Panc1 (cell line): Measurements from ENCODE around the gene PNLIPRP3. TPM values are rescaled to one million over a fixed set of nuclear protein-coding genes. Genes with fewer than 3 reads are reported as not detected.

Experiments
- ATAC-seq: fragments of 200-7000 bp; cut with Tn5 transposase; 2 replicates; pipeline ENCODE4 v1.9.1; 2020; ENCODE audit warnings: mild to moderate bottlenecking, moderate library complexity
- BruUV-seq: library from RNA; stranded (reverse); fragments of 400-500 nt; replicated peaks from 2 replicates; lab custom pipeline; 2021; lab: Mats Ljungman, UMichigan
- CTCF ChIA-PET: fragments of 300-600 bp; sonication (Branson Sonifier 250); formaldehyde crosslinking; loops from one replicate; lab custom pipeline; 2022; ENCODE audit warnings: antibody characterized with exemption; lab: Charles Lee
- POLR2A ChIA-PET: fragments of 300-600 bp; sonication (Branson Sonifier 250); formaldehyde crosslinking; loops from one replicate; lab custom pipeline; 2022; ENCODE audit warnings: antibody characterized with exemption; lab: Charles Lee
- DNase-seq: peaks from one replicate; pipeline ENCODE4 v3.0.0-alpha.2; 2010; ENCODE audit warnings: low read depth, low spot score
- H3K27ac ChIP-seq: 2 replicates; pipeline ENCODE4 v1.5.1; 2011; ENCODE audit warnings: mild to moderate bottlenecking, low read length, inconsistent platforms
- H3K27me3 ChIP-seq: fragments of 200-500 bp; sonication (Bioruptor generic); 2 replicates; pipeline ENCODE4 v1.6.0; 2014; ENCODE audit warnings: low read length, inconsistent platforms; ENCODE audit not compliant: control insufficient read depth, insufficient read depth
- H3K36me3 ChIP-seq: fragments of 200-500 bp; sonication (Bioruptor generic); 2 replicates; pipeline ENCODE4 v1.5.1; 2014; ENCODE audit warnings: inconsistent platforms, mild to moderate bottlenecking, low read length, moderate library complexity; ENCODE audit not compliant: control insufficient read depth, insufficient read depth
- H3K4me1 ChIP-seq: 2 replicates; pipeline ENCODE4 v1.5.1; 2011; ENCODE audit warnings: inconsistent platforms, mild to moderate bottlenecking, low read length, moderate library complexity; ENCODE audit not compliant: control insufficient read depth, insufficient read depth
- H3K4me3 ChIP-seq, 2 experiments: 2 replicates each; pipeline ENCODE4 v1.5.1; 2011 to 2012; ENCODE audit warnings: low read depth in 2 of 2, low read length in 2 of 2, mild to moderate bottlenecking in 2 of 2, inconsistent platforms in 1 of 2, moderate library complexity in 1 of 2
- H3K9me3 ChIP-seq: fragments of 200-500 bp; sonication (Bioruptor generic); 2 replicates; pipeline ENCODE4 v1.5.1; 2014; ENCODE audit warnings: low read depth, mild to moderate bottlenecking, inconsistent platforms, low read length, moderate library complexity; ENCODE audit not compliant: control insufficient read depth, insufficient read depth
- POLR2AphosphoS5 ChIP-seq: IDR thresholded peaks from 2 replicates; pipeline ENCODE4 v1.6.1; 2012; ENCODE audit warnings: mild to moderate bottlenecking, low read depth, low read length, moderate library complexity
- SIN3A ChIP-seq: IDR thresholded peaks from 2 replicates; pipeline ENCODE4 v1.6.1; 2012; ENCODE audit warnings: low read depth, mild to moderate bottlenecking, low read length, moderate library complexity, borderline replicate concordance; ENCODE audit not compliant: insufficient read depth
- TCF7L2 ChIP-seq: IDR thresholded peaks from 2 replicates; pipeline ENCODE4 v1.6.1; 2011; ENCODE audit warnings: mild to moderate bottlenecking, low read depth, low read length, inconsistent platforms
- in situ Hi-C: cut with HindIII; loops from 2 replicates; pipeline ENCODE4 v1.10.0; 2016; ENCODE audit warnings: low sequenced_read_pairs, low pct_unique_long_range_greater_than_20kb
- intact Hi-C: fragments of 100-400 bp; cut with micrococcal nuclease; formaldehyde crosslinking; loops from one replicate; pipeline ENCODE4 v1.10.0; 2022; ENCODE audit not compliant: unreplicated experiment
- total RNA-seq: library from RNA; stranded (reverse); gene quantifications from one replicate; pipeline ENCODE4 v1.2.1, GENCODE V29; 2021; ENCODE audit not compliant: unreplicated experiment
- TF ChIP-seq, protein P1 (sequence below), 2 experiments: IDR thresholded peaks; 2 replicates each; pipeline ENCODE4 v1.6.1; 2011 to 2012; ENCODE audit warnings: low read depth in 2 of 2, control low read depth in 1 of 2, low read length in 1 of 2, mild to moderate bottlenecking in 1 of 2, moderate library complexity in 1 of 2; ENCODE audit not compliant: insufficient read depth in 1 of 2
- TF ChIP-seq, protein P2 (sequence below): fragments of 450-650 bp; IDR thresholded peaks from 2 replicates; pipeline ENCODE4 v1.5.1; 2017; ENCODE audit warnings: mild to moderate bottlenecking

PNLIPRP3 gene
- total RNA-seq, 1 experiment from 2014 or later, result not detected

DNA sequence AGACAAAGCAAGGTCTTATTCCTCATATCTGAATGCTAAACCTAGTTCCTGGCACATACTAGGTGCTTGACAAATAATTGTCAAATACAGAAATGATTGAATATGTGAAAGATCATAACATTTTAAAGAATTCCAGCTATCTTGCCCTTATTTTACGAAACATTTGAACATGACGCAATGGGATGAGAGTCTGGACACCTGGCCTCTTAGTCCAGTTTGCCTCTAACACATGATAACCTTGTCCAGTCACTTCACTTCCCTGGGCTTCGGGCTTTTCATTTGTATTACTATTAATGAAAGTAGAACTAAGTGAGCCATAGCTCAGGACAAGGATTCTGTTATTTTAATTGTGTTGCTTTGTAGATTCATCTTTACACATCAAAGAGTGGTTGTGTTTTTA lies 32.6 kb downstream of the PNLIPRP3 start:
- peaks cover 15% of the 10 kb centered on the region for H3K27me3 ChIP-seq
- H3K9me3 ChIP-seq, result no peaks in the 10 kb centered on the region
- in situ Hi-C loops, result no loop called here
- CTCF ChIA-PET, result no interaction called here
- intact Hi-C loops, result no loop called here
- TF ChIP-seq, protein P1, sequence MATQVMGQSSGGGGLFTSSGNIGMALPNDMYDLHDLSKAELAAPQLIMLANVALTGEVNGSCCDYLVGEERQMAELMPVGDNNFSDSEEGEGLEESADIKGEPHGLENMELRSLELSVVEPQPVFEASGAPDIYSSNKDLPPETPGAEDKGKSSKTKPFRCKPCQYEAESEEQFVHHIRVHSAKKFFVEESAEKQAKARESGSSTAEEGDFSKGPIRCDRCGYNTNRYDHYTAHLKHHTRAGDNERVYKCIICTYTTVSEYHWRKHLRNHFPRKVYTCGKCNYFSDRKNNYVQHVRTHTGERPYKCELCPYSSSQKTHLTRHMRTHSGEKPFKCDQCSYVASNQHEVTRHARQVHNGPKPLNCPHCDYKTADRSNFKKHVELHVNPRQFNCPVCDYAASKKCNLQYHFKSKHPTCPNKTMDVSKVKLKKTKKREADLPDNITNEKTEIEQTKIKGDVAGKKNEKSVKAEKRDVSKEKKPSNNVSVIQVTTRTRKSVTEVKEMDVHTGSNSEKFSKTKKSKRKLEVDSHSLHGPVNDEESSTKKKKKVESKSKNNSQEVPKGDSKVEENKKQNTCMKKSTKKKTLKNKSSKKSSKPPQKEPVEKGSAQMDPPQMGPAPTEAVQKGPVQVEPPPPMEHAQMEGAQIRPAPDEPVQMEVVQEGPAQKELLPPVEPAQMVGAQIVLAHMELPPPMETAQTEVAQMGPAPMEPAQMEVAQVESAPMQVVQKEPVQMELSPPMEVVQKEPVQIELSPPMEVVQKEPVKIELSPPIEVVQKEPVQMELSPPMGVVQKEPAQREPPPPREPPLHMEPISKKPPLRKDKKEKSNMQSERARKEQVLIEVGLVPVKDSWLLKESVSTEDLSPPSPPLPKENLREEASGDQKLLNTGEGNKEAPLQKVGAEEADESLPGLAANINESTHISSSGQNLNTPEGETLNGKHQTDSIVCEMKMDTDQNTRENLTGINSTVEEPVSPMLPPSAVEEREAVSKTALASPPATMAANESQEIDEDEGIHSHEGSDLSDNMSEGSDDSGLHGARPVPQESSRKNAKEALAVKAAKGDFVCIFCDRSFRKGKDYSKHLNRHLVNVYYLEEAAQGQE (IDR thresholded peaks at IDR 0.05; ENCODE audit: insufficient read depth in 1 of 2, low read depth in 2 of 2, low read length in 1 of 2), result no peak
- TF ChIP-seq TCF7L2 (no peak), SIN3A (no peak), POLR2AphosphoS5 (no peak)
- TF ChIP-seq, protein P2, sequence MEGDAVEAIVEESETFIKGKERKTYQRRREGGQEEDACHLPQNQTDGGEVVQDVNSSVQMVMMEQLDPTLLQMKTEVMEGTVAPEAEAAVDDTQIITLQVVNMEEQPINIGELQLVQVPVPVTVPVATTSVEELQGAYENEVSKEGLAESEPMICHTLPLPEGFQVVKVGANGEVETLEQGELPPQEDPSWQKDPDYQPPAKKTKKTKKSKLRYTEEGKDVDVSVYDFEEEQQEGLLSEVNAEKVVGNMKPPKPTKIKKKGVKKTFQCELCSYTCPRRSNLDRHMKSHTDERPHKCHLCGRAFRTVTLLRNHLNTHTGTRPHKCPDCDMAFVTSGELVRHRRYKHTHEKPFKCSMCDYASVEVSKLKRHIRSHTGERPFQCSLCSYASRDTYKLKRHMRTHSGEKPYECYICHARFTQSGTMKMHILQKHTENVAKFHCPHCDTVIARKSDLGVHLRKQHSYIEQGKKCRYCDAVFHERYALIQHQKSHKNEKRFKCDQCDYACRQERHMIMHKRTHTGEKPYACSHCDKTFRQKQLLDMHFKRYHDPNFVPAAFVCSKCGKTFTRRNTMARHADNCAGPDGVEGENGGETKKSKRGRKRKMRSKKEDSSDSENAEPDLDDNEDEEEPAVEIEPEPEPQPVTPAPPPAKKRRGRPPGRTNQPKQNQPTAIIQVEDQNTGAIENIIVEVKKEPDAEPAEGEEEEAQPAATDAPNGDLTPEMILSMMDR, result no peak
- no peak overlapping the region for H3K4me3 ChIP-seq
- DNase-seq (no peak), ATAC-seq (no peak)
- no TSS peak for BruUV-seq
- H3K27ac ChIP-seq, result no peak overlapping the region
- POLR2A ChIA-PET, result no interaction called here
- no peaks in the 10 kb centered on the region for H3K36me3 ChIP-seq
- no peaks in the 10 kb centered on the region for H3K4me1 ChIP-seq

DNA sequence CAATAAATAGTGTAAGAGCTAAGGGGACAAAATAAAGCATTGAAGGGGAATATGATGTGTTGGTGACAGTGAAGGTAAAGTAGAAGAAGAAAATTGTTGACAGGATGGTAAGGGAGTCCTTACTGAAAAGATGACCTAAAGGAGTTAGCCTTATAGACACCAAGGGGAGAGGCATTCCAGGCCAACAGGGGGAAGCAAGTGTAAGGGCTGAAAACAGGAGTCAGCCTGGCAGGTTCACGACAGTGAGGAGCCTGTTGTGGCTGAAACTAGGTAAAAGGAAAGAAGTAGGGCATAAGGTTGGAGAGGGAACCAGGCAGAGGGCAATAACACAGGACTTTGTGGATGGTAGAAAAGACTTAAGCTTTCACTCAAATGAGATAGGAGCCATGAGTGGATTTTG lies 34.0 kb downstream of the PNLIPRP3 start:
- intact Hi-C loops (no loop called here), in situ Hi-C loops (no loop called here)
- no peak overlapping the region for H3K27ac ChIP-seq
- DNase-seq, result no peak
- no peak overlapping the region for H3K4me3 ChIP-seq
- no peaks in the 10 kb centered on the region for H3K4me1 ChIP-seq
- peaks cover 15% of the 10 kb centered on the region for H3K27me3 ChIP-seq
- no peaks in the 10 kb centered on the region for H3K36me3 ChIP-seq
- no peaks in the 10 kb centered on the region for H3K9me3 ChIP-seq
- ATAC-seq, result no peak
- TF ChIP-seq POLR2AphosphoS5 (no peak), SIN3A (no peak), TCF7L2 (no peak)
- TF ChIP-seq, protein P2, result no peak
- TF ChIP-seq, protein P1 (IDR thresholded peaks at IDR 0.05; ENCODE audit: insufficient read depth in 1 of 2, low read depth in 2 of 2, low read length in 1 of 2), result no peak
- ChIA-PET POLR2A (no interaction called here), CTCF (no interaction called here)
- BruUV-seq, result no TSS peak
